ENCODE data around the gene PIK3CG. TPM values are rescaled to one million over a fixed set of nuclear protein-coding genes. Genes with fewer than 3 reads are reported as not detected.

Gene PIK3CG
- total and polyA plus RNA-seq, 10 of the 15 experiments (the other 5 are each of a cell fraction or from before 2014, with no cell fraction given): 0.79 to 7.6 (median 5.2) TPM

Other genes starting within 250 kb of the PIK3CG start
- gene CCDC71L, start 204.1 kb upstream of the PIK3CG start, total RNA-seq (2014; rRNA removed): 9.1 and 11.9 TPM in 2 replicates
- gene CCDC71L, start 204.1 kb upstream of the PIK3CG start, total RNA-seq (2014; rRNA removed; fragmentation: Illumina TruSeq; extraction: Trizol): 4.0 TPM in 2 replicates
- gene CCDC71L, start 204.1 kb upstream of the PIK3CG start, total RNA-seq (2021): 19.3 and 20.7 TPM in 2 replicates
- 5.0 and 5.7 TPM in 2 replicates for gene CCDC71L, start 204.1 kb upstream of the PIK3CG start, polyA plus RNA-seq (2011; rRNA removed)
- gene CCDC71L, start 204.1 kb upstream of the PIK3CG start, polyA plus RNA-seq (2014; fragmentation: Illumina TruSeq; extraction: Trizol): 3.7 and 5.2 TPM in 2 replicates
- gene CCDC71L, start 204.1 kb upstream of the PIK3CG start, polyA plus RNA-seq (2014; fragmentation: Nextera tagmentation; extraction: Ambion mirVana): 1 to 10 TPM; 1.1 to 2.6 TPM
- gene CCDC71L, start 204.1 kb upstream of the PIK3CG start, polyA plus RNA-seq (2014; rRNA removed): 9.4 and 10.7 TPM in 2 replicates
- gene CCDC71L, start 204.1 kb upstream of the PIK3CG start, polyA plus RNA-seq (2016; fragmentation: Nextera tagmentation; extraction: Ambion mirVana): 1 to 10 TPM; 1.1 to 2.5 TPM
- gene PRKAR2B, start 179.4 kb downstream of the PIK3CG start, total RNA-seq (2014; rRNA removed): not detected in 2 replicates
- gene PRKAR2B, start 179.4 kb downstream of the PIK3CG start, total RNA-seq (2014; rRNA removed; fragmentation: Illumina TruSeq; extraction: Trizol): 0.04 TPM in 1 of 2 replicates, not detected in the other
- 0.18 and 0.48 TPM in 2 replicates for gene PRKAR2B, start 179.4 kb downstream of the PIK3CG start, total RNA-seq (2021)
- 0.03 and 0.12 TPM in 2 replicates for gene PRKAR2B, start 179.4 kb downstream of the PIK3CG start, polyA plus RNA-seq (2011; rRNA removed)
- gene PRKAR2B, start 179.4 kb downstream of the PIK3CG start, polyA plus RNA-seq (2014; fragmentation: Illumina TruSeq; extraction: Trizol): 0.01 TPM in 1 of 2 replicates, not detected in the other
- gene PRKAR2B, start 179.4 kb downstream of the PIK3CG start, polyA plus RNA-seq (2014; fragmentation: Nextera tagmentation; extraction: Ambion mirVana): under 1 TPM in 1 of 2 experiments, not detected in 1; 0.02 TPM
- gene PRKAR2B, start 179.4 kb downstream of the PIK3CG start, polyA plus RNA-seq (2014; rRNA removed): not detected in 2 replicates
- under 1 TPM in 1 of 2 experiments, not detected in 1; 0.06 TPM for gene PRKAR2B, start 179.4 kb downstream of the PIK3CG start, polyA plus RNA-seq (2016; fragmentation: Nextera tagmentation; extraction: Ambion mirVana)